HUES6 (cell line): ENCODE measurements around the gene CTIF.

Source experiments
- H3K27ac ChIP-seq: 2 replicates; pipeline ENCODE4 v1.7.0; 2013; ENCODE audit warnings: low read depth, mild to moderate bottlenecking, low read length, inconsistent platforms
- H3K27me3 ChIP-seq: 2 replicates; pipeline ENCODE4 v1.6.1; 2013; ENCODE audit warnings: low read length; ENCODE audit not compliant: control insufficient read depth, insufficient read depth
- H3K36me3 ChIP-seq: 2 replicates; pipeline ENCODE4 v1.6.1; 2013; ENCODE audit warnings: low read length; ENCODE audit not compliant: control insufficient read depth, insufficient read depth
- H3K4me1 ChIP-seq: 2 replicates; pipeline ENCODE4 v1.6.1; 2013; ENCODE audit warnings: low read length; ENCODE audit not compliant: control insufficient read depth, insufficient read depth
- H3K4me3 ChIP-seq: 2 replicates; pipeline ENCODE4 v1.5.1; 2013; ENCODE audit warnings: low read depth, low read length
- H3K9ac ChIP-seq: one replicate; pipeline ENCODE4 v1.6.1; 2013; ENCODE audit warnings: mild to moderate bottlenecking, low read length
- H3K9me3 ChIP-seq: 2 replicates; pipeline ENCODE4 v1.6.1; 2013; ENCODE audit warnings: low read depth, low read length; ENCODE audit not compliant: control insufficient read depth, insufficient read depth

CTIF gene

GRCh38 chr18:48605408-48605845 is 66.6 kb downstream of the CTIF start:
- H3K4me1 ChIP-seq = peaks cover 19% of the 10 kb centered on the region
- no peaks in the 10 kb centered on the region for H3K9me3 ChIP-seq
- H3K4me3 ChIP-seq = no peak overlapping the region
- H3K27ac ChIP-seq = no peak overlapping the region
- no peaks in the 10 kb centered on the region for H3K36me3 ChIP-seq
- no peak overlapping the region for H3K9ac ChIP-seq
- no peaks in the 10 kb centered on the region for H3K27me3 ChIP-seq

DNA sequence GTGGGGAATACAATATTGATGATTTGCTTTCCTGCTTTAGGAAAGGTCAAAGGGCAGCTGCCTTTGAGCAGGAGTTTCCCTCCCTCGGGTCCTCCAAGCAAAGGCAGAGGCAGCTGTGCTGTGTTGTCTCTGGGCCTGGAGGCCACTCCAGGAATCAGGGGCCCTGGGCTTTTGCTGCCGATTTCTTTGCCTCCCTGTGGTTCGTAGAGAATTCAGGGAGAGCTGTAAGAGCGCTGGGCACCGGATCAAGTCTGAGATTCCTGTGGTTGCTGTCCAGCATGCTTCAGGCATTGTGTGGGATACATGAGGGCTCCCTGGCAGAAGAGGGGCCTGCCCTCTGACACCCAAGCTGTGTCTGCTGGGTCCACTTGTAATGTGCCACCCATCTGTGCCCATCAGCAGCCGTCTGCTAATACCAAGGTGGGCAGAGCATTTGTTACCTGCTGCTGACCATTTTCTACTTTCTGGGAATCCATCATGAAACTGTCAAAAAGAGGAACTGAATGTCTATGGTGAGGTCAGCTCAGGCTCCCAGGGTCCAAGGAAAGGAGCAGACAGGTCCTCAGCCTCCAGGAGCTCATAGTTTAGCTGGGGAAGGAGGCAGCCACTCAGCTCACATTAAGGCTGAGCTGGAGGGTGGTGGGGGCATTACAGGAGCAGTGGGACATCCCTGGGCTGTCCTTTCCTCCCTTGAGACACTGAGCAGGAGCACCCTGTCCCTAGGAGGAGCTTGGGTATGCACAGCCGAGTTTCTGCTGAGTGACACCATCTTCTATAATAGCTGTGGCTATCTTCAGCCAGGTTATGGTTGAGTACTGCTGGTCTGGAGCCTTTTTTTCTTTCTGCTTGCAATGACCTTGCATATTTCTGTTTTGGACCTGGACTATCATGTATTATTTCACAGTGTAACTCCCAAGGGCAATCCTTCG is 68.5 kb downstream of the CTIF start:
- H3K4me1 ChIP-seq = peaks cover 11% of the 10 kb centered on the region
- no peaks in the 10 kb centered on the region for H3K27me3 ChIP-seq
- no peak overlapping the region for H3K27ac ChIP-seq
- no peak overlapping the region for H3K9ac ChIP-seq
- no peaks in the 10 kb centered on the region for H3K36me3 ChIP-seq
- no peak overlapping the region for H3K4me3 ChIP-seq
- no peaks in the 10 kb centered on the region for H3K9me3 ChIP-seq

GRCh38 chr18:48608581-48608980 is 69.8 kb downstream of the CTIF start:
- no peaks in the 10 kb centered on the region for H3K27me3 ChIP-seq
- H3K9me3 ChIP-seq = no peaks in the 10 kb centered on the region
- H3K4me3 ChIP-seq = no peak overlapping the region
- no peak overlapping the region for H3K27ac ChIP-seq
- no peaks in the 10 kb centered on the region for H3K36me3 ChIP-seq
- H3K9ac ChIP-seq = no peak overlapping the region
- H3K4me1 ChIP-seq = peaks cover 20% of the 10 kb centered on the region

- H3K36me3 ChIP-seq = no peaks in the 10 kb centered on the region
- no peaks in the 10 kb centered on the region for H3K27me3 ChIP-seq
- no peaks in the 10 kb centered on the region for H3K9me3 ChIP-seq
- H3K4me1 ChIP-seq = peaks cover 23% of the 10 kb centered on the region
- H3K27ac ChIP-seq = no peak overlapping the region
- H3K4me3 ChIP-seq = no peak overlapping the region
- no peak overlapping the region for H3K9ac ChIP-seq
Observed at GRCh38 chr18:48609114-48609513, 70.3 kb downstream of the CTIF start.

- Histone ChIP-seq H3K27me3 (no peaks in the 10 kb centered on the region), H3K9me3 (no peaks in the 10 kb centered on the region), H3K4me3 (no peak overlapping the region), H3K27ac (no peak overlapping the region), H3K4me1 (peaks cover 22% of the 10 kb centered on the region), H3K36me3 (no peaks in the 10 kb centered on the region), H3K9ac (no peak overlapping the region)
Observed at GRCh38 chr18:48609820-48610815, 71.3 kb downstream of the CTIF start.

- H3K9ac ChIP-seq = no peak overlapping the region
- no peaks in the 10 kb centered on the region for H3K9me3 ChIP-seq
- peaks cover 12% of the 10 kb centered on the region for H3K4me1 ChIP-seq
- no peaks in the 10 kb centered on the region for H3K27me3 ChIP-seq
- H3K4me3 ChIP-seq = no peak overlapping the region
- H3K36me3 ChIP-seq = no peaks in the 10 kb centered on the region
- no peak overlapping the region for H3K27ac ChIP-seq
Observed at GRCh38 chr18:48611203-48611602, 72.4 kb downstream of the CTIF start.

DNA sequence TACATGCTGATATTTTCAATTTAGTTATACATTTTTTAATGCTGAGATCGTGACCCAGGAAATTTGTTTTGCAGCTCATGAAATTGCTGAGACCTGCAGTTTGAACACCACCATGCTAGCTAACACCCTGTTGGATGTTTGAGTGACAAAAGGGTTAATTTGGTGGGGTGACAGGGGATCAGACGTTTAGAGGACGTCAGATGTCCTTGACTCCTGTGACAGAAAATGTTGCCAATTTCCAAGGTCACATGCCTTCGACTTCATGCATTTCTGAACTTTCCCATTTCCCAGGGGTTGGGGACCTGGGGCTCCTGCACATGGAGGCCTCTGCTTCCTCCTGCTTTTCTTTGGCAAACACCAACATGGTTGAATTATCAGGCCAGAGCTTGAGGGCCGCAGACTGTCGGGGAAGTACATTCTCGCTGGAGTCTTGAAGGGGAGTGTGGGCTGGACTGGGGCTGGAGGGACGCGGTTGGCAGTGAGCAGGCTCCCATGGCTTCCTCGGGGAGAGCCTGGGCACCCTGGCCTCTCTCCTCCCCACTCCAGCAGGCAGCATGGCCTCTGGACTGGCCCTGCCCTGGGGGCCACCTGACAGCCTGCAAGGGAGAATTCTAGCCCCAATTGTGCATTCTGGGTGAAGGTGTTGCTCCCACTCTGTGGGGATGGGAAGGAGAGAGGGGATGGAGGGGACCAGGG is 73.1 kb downstream of the CTIF start:
- H3K9me3 ChIP-seq = no peaks in the 10 kb centered on the region
- H3K9ac ChIP-seq = no peak overlapping the region
- H3K36me3 ChIP-seq = no peaks in the 10 kb centered on the region
- H3K27me3 ChIP-seq = no peaks in the 10 kb centered on the region
- H3K4me1 ChIP-seq = peaks cover 12% of the 10 kb centered on the region
- H3K27ac ChIP-seq = no peak overlapping the region
- no peak overlapping the region for H3K4me3 ChIP-seq

DNA sequence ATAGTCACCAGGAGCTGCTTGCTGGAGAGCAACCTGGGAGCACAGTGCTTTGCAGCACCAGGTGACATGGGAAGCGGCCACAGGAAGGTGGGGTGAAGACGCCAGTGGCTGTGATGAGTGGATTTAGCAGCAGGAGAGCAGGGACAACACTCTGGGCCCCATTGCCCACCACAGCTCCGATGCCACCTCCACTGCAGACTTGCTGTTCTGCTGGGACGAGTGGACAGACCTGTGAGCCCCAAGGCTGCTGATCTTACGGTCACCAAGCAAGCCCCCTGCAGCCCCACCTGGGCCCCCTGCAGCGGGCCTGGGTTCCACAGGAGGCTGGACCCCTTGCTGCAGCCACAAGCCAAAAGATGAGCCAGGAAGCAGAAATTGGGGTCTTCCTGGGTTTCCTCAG is 73.7 kb downstream of the CTIF start:
- Histone ChIP-seq H3K36me3 (no peaks in the 10 kb centered on the region), H3K4me3 (no peak overlapping the region), H3K27ac (no peak overlapping the region), H3K9ac (no peak overlapping the region), H3K9me3 (no peaks in the 10 kb centered on the region), H3K4me1 (peaks cover 12% of the 10 kb centered on the region), H3K27me3 (no peaks in the 10 kb centered on the region)

DNA sequence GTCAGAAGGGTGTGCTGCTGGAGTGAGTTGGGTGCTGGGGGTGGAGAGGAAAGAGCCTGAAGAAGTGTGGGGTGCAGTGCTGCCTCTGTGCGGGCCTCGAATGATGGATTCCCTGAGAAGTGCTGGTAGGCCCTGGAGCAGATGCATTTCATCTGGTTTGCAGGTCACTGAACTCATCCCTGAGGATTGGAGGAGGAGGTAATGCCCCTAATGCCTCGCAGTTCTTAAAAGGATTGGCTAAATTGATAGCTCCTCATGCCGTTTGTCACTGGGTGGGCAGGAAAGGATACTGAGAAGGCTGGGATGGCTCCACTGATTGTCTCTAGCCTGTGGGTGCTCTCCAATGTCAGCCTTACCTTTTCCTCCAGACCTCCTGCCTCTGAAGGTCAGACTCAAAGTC is 74.1 kb downstream of the CTIF start:
- Histone ChIP-seq H3K4me3 (no peak overlapping the region), H3K27ac (no peak overlapping the region), H3K9me3 (no peaks in the 10 kb centered on the region), H3K36me3 (no peaks in the 10 kb centered on the region), H3K4me1 (peaks cover 12% of the 10 kb centered on the region), H3K9ac (no peak overlapping the region), H3K27me3 (no peaks in the 10 kb centered on the region)

GRCh38 chr18:48613589-48614404 is 75.0 kb downstream of the CTIF start:
- Histone ChIP-seq H3K4me1 (peaks cover 12% of the 10 kb centered on the region), H3K27me3 (no peaks in the 10 kb centered on the region), H3K9ac (no peak overlapping the region), H3K9me3 (no peaks in the 10 kb centered on the region), H3K36me3 (no peaks in the 10 kb centered on the region), H3K4me3 (no peak overlapping the region), H3K27ac (no peak overlapping the region)
